HG02571 (cell line): Measurements from ENCODE around the gene AP5B1.
A peak's percentile ranks its signal among the peaks of the same experiment; 100 is the strongest.

Source experiments
- ATAC-seq: cut with Tn5 transposase; IDR thresholded peaks from one replicate; pipeline ENCODE4 v1.9.1; 2021; ENCODE audit warnings: mild to moderate bottlenecking, moderate library complexity; ENCODE audit not compliant: unreplicated experiment

AP5B1 gene, protein sequence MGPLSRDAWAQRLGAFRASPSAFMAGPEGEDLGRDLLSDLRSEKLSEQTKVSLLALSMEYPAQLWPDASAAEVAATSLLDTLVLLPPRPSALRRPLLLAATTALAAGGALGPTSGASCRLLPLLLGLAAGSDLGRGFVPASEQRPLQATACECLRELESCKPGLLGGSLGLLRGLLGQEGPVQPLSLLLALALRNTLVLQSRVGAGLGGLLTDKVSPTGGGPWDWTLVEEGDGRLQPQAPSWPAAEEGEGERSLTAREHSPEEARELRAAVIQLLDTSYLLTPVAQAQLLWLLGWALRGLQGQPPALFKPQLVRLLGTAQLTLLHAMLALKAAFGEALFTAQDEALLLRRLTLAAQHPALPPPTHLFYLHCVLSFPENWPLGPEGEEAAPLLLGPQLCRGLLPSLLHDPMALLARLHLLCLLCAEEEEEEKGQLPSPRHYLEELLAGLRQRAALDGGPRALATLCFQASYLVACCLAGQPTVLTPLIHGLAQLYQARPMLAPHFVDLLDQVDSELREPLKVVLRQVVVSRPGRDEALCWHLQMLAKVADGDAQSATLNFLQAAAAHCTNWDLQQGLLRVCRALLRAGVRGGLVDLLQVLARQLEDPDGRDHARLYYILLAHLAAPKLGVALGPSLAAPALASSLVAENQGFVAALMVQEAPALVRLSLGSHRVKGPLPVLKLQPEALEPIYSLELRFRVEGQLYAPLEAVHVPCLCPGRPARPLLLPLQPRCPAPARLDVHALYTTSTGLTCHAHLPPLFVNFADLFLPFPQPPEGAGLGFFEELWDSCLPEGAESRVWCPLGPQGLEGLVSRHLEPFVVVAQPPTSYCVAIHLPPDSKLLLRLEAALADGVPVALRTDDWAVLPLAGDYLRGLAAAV

DNA sequence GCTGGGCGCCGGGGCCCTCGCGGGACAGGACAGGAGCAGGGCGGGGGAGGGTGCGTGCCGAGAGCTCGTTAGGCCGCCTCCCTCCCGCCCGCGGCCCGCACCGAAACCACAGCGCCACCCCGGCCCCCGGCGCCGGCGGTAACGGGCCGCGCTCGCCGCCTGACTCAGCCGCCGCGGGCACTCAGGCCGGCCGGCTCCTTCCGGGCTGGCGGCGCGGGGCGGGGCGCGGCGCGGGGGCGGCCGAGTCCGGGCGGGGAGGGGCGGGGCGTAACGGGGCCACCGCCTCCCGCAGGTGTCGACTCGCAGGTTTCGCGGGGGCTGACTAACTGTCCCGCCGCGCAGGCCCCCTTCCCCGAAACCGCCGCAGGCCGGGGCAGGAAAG, at the start of gene AP5B1:
Gene AP5B1 (minus strand): TSS at position 207 of the 382 bp plus-strand sequence. CDS start 385 bp downstream, outside the sequence.
- ATAC-seq = peak; percentile 59

DNA sequence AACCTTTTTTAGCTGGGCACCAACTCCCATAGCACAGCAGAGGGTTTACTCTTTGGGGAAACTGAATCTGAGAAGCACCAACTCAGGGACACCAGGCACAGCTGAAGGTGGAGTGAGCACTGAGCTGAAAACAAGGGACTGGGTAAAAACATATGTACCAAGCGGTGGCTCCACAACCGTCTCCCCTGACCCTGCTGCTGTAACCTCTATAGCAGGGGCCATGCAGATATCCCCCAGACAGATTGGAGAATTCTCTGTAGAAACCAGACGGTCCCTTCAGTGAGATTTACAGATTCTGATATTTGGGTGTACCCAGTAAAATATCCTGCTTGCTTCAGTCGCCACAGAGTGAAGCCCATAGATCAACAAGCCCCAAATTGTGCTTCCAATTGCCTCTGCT, 48.7 kb upstream of the AP5B1 start:
- no peak for ATAC-seq

DNA sequence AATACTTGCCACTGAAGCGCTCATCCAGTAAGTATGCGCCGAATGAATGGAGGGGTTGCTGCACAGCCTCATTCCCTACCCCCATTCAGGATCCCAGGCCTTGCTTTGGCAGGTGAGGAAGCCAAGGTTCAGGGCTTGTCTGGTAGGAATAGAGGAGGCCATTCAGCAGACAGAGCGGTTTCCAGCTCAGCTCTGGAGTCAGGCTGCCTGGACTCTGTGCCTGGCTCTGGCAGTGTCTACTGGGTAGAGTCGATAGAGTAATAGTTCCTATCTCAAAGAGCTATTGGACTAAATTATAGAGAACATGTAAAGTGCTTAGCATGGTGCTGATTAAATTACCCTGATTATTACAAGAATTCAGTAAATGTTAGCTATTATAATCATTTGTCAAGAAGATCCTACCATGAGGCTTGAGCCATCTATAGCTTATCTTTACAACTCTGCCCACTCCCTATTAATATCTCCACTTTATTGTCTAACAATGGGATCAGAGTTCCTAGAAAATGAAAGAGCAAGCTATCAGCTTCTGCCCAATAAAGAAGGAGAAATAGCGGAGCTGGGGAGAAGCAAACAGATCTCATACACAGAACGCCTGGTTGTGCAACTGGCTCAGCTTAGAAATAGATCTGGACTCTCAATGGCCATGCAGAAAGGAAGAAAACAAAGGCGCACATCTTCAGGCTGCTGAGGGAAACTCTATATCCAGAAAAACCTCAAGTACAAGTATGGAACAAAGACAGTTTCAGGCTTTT, 46.4 kb upstream of the AP5B1 start:
- no peak for ATAC-seq

DNA sequence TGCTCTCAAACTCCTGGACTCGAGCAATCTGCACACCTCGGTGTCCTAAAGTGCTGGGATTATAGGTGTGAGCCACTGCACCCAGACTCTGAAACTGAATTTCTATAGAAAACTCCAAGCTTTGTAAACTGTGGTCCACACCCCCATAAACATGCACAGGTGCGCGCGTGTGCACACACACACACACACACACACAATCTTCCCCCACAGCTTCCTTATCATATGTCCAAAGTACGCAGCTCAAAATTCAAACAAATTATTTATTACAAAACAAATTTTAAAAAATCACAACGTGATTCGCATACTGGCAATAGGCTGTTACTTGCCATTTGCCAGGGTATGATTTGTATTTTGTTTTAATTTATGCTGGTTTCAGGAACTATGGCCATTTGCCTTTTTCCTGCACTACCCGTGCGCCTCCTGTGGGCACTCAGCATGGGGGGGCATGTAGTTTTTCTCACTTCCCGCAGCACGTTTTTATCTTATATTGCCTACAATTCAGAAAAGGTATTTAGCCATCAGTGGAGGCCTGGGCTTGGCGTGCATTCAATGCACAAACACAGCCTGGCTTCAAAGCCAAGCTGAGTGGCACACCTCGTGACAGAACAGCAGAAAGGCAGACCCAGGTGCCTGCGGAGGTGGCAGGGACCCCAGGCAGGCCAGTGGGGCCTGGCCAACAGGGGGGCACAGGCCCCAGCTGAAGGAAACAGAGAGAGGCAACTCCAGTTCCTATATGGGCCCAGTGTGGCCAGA, 42.2 kb upstream of the AP5B1 start:
- no peak for ATAC-seq

DNA sequence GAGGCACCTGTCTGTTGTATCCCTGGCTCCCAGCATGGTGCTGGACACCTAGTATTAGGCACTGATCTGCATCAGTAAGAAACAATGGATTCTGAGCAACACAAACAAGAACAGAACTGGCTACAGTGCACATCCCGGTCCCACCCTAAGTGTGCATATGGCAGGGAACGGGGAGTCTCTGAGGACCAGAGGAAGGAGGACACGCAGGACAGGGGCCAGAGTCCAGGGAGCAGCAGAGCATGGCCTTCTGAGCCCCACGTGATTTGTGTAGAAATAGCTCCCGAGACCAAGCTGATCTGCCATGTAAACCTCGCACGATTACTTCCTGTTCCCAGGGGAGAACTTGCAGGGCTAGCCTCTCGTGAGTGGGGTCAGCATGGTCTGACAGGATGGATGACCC, 40.3 kb upstream of the AP5B1 start:
- ATAC-seq = no peak

DNA sequence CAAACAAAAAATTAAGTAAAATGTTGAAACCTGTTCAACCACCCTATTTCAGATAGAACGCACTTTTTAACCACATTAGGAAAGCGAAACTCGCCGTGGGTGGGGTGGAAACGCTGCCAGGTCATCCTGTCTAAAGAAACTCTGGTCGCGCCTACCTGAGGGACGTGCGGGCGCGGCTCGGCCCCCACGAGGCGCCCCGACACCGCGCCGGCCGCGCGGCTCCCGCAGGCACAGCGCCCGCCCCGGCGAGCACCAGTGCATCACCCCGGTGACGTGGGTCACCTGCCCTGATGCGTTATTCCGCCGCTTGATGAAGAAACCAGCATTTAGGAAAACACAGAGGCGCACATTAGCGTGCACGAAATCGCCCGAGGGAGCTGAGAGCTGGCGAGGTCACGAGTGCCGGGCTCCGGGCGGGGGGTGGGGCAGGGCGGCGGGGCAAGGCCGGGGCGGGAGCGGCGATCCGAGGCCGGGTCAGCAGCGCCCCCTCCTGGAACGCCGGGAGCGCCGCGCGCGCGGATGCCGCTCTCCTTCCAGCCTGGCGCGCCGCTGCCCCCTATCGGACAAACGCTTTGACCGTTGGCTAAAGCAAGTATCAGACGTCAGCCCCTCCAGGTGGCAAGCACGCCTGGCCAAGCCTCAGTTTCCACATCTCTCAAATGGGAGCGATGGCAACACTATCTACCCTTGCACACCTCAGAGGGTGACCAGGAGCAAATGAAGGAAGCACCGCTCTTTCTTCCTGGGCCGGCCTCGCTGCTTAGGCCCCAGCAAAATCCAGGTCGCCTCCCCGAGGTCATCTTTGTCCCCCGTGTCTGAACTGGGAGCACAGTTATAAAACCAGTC, 37.3 kb upstream of the AP5B1 start:
- peak; percentile 73 for ATAC-seq

DNA sequence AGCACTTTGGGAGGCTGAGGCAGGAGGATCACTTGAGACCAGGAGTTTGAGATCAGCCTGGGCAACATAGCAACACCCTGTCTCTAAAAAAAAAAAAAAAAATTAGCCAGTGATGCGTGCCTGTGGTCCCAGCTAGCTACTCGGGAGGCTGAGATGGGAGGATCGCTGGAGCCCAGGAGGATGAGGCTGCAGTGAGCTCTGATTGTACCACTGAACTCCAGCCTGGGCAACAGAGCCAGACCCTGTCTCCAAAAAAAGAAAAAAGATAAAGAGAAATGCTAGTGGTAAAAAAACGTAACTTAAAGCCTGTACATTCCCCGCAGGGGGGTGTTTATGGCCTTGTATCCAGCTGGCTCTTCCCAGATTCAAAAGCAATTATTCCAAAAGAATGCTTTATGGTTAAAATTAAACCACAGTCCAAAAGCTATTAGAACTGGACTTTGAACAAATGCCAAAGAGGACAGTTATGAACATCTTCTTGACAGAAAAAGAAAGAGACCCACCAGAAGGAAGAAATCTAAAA, 36.6 kb upstream of the AP5B1 start:
- no peak for ATAC-seq

DNA sequence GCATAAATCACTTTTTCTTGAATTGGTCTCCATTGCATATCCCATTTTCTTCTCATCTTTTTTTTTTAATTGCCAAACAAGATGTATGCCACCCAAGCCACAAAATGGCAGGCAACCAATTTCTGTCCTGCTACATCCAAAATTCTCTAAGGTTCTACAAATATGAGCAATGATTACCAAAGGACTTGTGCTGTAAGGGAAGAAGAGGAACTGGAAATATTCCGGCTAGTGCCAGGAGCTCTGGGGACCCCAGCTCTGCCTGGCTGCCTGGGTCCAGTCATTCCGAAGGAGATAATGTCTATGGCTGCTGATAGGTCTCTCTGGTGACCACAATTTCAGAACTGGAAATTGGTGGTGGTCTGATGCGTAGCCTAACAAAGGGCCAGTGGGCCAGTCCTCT, 35.9 kb upstream of the AP5B1 start:
- no peak for ATAC-seq

DNA sequence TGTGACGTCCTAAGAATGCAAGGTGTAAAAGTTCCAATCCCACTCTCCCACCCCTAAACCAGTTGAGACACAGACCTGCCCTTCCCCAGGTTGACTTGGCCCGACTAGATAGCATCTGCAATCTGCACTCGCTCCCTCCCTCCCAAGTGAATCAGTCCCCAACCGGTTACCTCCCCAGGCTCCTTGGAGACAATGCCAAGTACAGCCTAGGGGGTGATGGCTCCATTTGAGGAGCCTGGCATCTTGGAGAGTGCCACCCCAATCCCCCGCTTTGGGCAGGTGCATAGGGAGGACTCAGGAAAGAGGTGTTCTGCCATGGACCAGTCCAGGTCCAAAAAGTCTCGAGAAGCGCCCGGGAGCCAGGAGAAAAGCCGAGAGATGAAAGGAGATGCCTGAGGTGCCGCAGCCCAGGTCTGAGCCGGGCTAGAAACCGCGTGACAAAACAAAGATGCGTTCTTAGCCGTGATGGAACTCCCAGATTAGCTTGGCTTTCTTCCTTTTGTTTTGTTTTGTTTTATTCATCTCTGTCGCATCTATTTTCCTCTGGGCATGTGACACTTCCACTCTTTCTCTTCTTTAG, 34.3 kb upstream of the AP5B1 start:
- ATAC-seq = no peak

DNA sequence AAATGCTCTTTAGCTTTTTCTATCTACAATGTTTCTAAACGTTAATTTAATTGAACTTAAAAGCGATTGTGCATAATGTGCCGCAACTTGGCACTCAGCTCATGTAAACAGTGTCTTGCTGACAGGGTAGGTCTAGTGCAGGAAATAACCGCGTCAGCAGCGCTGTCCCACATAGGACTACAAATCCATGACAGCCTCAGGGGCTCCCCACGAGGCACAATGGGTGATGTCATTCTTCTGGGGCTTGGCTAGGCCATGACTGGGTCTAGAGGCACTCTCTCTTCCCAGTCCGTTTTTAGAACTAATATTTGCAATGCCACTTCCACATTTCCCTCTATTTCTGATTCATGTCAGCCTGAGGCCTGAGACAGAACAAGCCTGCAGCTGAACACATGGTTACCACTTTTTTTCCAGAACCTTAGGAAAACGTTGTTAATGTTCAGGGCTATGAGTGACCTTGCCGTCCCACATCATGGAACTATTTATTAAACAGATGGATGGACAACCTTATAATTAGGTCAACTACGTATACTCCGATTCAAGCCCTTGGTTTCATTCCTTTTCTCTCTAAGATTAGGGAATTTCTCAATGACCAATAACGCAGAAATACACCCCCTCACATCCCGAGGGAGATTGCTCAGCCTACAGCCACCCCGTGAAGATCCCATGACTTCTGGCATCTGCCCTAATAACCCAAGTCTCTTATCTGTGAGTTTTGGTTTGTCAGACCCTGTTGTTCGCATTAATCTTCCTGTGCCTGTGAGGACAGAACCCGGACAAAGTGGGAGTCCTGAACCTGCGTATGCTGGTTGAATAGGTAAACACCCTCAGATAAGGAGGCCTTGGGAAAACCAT, 33.6 kb upstream of the AP5B1 start:
- no peak for ATAC-seq

DNA sequence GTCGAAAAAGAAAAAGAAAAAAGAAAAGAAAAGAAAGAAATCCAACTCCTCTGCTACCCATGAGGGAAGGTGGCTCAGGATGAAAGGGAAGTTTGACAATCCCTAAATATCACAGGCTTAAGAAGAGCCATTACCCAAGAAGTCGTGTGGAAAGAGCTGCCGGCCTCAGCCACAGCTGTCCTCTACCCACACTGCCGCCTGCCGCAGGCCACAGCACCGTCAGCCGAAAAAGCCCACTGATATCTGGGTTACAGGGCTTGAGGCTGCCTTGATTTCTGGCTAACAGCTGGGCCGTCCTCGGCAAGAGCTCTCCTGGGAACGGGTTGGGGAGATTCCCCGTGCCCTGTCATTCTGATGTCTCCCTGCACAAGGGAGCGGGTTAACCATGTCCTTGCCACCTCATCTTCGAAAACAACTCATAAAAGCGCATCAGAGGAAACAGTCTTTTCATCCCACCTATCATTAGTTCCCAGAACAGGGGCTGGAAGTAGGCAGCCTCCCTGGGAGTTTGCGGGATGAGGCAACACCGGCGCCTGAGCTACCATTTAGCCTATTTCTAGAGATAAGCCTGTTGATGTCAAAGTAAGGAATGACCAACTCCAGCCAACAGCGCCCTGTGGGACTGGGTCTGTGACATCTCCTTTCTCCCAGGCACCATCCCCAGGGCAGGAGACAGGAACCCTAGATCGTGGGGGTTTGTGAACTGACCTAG, 31.1 kb upstream of the AP5B1 start:
- ATAC-seq = no peak

DNA sequence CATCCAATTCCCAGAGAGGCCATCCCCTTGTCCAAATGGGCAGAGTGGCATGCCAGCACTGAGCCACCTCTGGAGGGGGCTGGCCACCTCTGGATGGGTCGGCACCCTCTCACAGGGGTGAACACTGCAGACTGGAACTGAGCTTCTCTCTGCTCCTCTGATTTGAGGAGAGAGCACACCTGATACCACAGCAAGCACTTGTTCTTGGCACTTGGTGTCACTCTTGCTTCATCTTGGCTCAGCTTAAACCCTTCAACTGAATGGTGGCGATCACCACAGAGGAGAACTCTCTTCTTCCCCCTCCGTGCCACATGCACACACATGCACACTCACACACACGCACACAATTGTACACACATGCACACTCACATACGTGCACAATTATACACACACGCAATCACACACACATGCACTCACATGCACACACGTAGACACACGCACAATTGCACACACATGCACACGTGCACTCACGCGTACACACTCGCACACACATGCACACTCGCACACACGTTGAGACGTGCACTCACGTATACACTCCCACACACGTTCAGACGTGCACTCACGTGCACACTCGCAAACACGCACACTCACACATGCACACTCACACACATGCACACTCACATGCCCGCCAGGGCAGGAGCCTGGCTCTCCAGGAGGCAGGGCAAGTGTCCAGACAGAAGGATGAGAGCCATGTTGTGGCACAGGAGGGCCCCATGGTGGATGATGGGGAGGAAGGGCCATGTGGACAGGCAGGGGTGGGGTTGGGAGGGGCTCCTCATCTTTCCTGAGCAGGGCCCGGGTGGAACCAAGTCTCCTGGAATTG, 29.5 kb upstream of the AP5B1 start:
- no peak for ATAC-seq

DNA sequence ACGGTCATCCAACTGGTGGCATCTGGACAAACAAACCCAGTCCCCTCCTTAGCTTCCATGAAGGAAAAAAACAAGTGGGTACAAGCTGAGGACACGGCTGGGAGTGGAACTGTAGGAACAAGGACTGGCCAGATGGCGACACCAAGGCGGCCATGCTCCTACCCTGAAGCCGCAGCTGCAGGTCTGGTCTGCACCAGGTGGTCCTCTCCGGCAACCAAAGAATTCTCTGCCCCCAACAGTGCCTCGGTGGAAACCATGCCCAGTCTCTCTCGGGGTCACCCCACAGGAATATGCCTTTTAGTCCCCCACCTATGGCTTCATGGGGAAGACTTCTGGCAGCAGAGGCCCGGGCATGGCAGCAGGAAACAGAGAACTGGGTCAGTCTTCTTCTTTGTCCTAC, 28.7 kb upstream of the AP5B1 start:
- no peak for ATAC-seq

DNA sequence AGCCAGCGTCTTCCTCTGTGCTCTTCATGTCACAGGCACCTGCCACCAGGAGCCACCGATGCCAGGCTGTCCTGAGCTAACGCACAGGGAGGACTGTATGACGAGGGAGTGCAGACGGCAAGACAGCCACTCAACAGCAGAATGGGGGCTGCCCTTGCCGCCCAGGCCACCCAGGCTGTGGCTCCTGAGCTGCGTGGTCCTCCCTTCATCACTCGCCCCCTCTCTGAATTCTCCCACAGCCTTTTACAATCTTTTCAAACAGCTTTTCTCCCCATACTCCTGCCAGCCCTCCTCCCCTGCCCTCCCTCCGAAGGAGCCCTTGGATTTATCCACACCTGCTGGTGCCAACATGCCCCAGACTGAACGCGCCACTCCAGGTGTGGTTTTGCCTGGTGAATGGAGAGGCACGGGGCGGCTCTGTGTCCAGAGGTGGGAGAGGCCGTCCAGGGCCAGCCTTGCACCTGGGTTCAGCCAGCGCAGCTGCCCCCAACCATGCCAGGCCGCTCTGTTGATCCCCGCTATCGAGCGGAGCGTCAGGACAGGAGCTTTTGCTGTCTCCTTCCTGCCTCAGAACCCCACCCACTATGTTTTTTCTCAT, 28.1 kb upstream of the AP5B1 start:
- no peak for ATAC-seq

DNA sequence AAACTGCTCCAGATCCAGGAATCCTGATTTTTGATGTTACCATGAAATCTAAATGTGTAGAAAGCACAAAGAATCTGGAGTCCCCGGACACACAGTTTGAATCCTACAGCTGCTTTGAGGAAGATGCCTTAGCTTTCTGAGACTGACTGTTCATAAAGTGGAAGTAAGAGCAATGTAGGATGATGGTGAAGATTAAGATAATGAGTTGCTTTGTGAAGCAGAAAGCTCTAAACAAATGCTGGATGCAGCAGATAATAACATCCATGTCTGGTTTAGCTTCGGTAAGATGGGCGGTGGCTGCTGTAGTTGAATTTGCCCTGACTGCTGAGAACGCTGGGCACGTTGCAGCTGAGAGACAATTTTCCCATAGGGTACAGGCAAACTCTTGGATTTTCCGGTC, 26.2 kb upstream of the AP5B1 start:
- ATAC-seq = no peak

DNA sequence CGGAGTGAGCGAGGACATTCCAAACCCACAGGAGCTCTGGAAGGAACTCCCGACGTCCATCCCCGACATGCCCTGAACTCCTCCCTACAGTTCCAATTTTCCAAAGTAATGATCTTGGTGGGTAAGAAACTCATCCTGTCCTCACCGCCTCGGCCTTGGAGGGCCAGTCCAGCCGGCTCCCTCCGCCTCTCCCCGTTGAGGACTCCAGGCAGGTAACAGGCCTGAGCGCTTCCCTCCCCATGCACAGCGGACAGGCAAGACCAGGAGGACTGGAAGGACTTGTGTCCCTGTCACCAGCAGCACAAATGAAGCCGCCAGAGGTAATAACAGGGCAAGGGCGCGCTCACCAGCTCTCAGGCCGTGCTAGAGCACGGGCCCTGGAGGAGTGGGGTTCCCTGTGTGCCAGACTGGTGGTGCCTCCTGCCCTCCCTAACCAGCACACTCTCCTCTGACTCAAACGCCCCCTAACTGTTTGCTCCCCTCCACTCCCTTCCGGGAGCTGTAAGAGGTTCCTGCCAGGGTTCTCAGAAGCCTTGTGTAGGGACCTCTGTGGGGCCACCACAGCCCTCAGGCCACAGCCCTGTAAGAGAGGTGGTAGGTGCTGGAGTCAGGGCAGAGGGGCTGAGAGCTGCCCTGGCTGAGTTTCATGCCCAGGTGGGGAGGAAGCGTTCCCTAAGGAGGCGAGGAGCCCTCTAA, 23.2 kb upstream of the AP5B1 start:
- no peak for ATAC-seq
